Measurements from ENCODE around the gene FBXL7.

Gene FBXL7

GRCh38 chr5:15968993-15969392 lies 469.0 kb downstream of the FBXL7 start:
- WGBS (ENCODE audit: extremely low coverage, insufficient coverage, insufficient read length): no CpG with 5 or more reads among the region's 4 CpGs
- H3K4me3 ChIP-seq (ENCODE audit: low read depth, low read length): no peak overlapping the region
- DNase-seq: no peak
- H3K18ac ChIP-seq (ENCODE audit: low read length): no peak overlapping the region
- H3K36me3 ChIP-seq (ENCODE audit: control insufficient read depth in 1 of 2, insufficient read depth in 2 of 2, low read length in 2 of 2): no peaks in the 10 kb centered on the region
- no peaks in the 10 kb centered on the region for H3K4me1 ChIP-seq (ENCODE audit: control insufficient read depth in 1 of 2, insufficient read depth in 2 of 2, low read length in 2 of 2)
- H4K91ac ChIP-seq (ENCODE audit: low read depth, low read length): no peak overlapping the region
- H3K4me2 ChIP-seq (ENCODE audit: low read length): no peak overlapping the region
- no peak overlapping the region for H4K12ac ChIP-seq (ENCODE audit: low read depth, low read length)
- no peaks in the 10 kb centered on the region for H3K27me3 ChIP-seq (ENCODE audit: insufficient read depth, low read length)
- no peak overlapping the region for H2BK5ac ChIP-seq (ENCODE audit: low read depth, low read length, poor library complexity)
- H3K9ac ChIP-seq (ENCODE audit: low read length): no peak overlapping the region
- no peak overlapping the region for H3K23ac ChIP-seq (ENCODE audit: low read length)
- H2BK12ac ChIP-seq (ENCODE audit: low read length): no peak overlapping the region
- no peaks in the 10 kb centered on the region for H3K79me2 ChIP-seq (ENCODE audit: control insufficient read depth, insufficient read depth, low read length, poor library complexity)
- no peak overlapping the region for H2BK120ac ChIP-seq (ENCODE audit: insufficient read depth, low read length, poor library complexity)
- no peak overlapping the region for H2AFZ ChIP-seq (ENCODE audit: insufficient read depth, low read length, poor library complexity)
- no peak overlapping the region for H3K27ac ChIP-seq (ENCODE audit: low read depth, low read length)
- H3K9me3 ChIP-seq (ENCODE audit: insufficient read depth, low read depth, low read length): no peaks in the 10 kb centered on the region
- no peak overlapping the region for H3K4ac ChIP-seq (ENCODE audit: low read depth, low read length)
- H3K79me1 ChIP-seq (ENCODE audit: low read length): no peaks in the 10 kb centered on the region
- no peak overlapping the region for H3K14ac ChIP-seq (ENCODE audit: low read length)
- H4K8ac ChIP-seq (ENCODE audit: low read depth, low read length): no peak overlapping the region
- H2AK5ac ChIP-seq (ENCODE audit: low read length): no peak overlapping the region

- Histone ChIP-seq H2AK5ac (ENCODE audit: low read length) (no peak overlapping the region), H3K23ac (ENCODE audit: low read length) (no peak overlapping the region), H2BK120ac (ENCODE audit: insufficient read depth, low read length, poor library complexity) (no peak overlapping the region), H3K27ac (ENCODE audit: low read depth, low read length) (no peak overlapping the region), H3K27me3 (ENCODE audit: insufficient read depth, low read length) (no peaks in the 10 kb centered on the region), H3K18ac (ENCODE audit: low read length) (no peak overlapping the region), H4K91ac (ENCODE audit: low read depth, low read length) (no peak overlapping the region), H3K9ac (ENCODE audit: low read length) (no peak overlapping the region), H3K79me1 (ENCODE audit: low read length) (no peaks in the 10 kb centered on the region), H3K4me1 (ENCODE audit: control insufficient read depth in 1 of 2, insufficient read depth in 2 of 2, low read length in 2 of 2) (no peaks in the 10 kb centered on the region), H2AFZ (ENCODE audit: insufficient read depth, low read length, poor library complexity) (no peak overlapping the region), H2BK12ac (ENCODE audit: low read length) (no peak overlapping the region), H3K79me2 (ENCODE audit: control insufficient read depth, insufficient read depth, low read length, poor library complexity) (no peaks in the 10 kb centered on the region), H4K8ac (ENCODE audit: low read depth, low read length) (no peak overlapping the region), H3K36me3 (ENCODE audit: control insufficient read depth in 1 of 2, insufficient read depth in 2 of 2, low read length in 2 of 2) (no peaks in the 10 kb centered on the region), H3K9me3 (ENCODE audit: insufficient read depth, low read depth, low read length) (no peaks in the 10 kb centered on the region), H3K4me3 (ENCODE audit: low read depth, low read length) (no peak overlapping the region), H3K4ac (ENCODE audit: low read depth, low read length) (no peak overlapping the region), H3K4me2 (ENCODE audit: low read length) (no peak overlapping the region), H3K14ac (ENCODE audit: low read length) (no peak overlapping the region), H4K12ac (ENCODE audit: low read depth, low read length) (no peak overlapping the region), H2BK5ac (ENCODE audit: low read depth, low read length, poor library complexity) (no peak overlapping the region)
- no peak for DNase-seq
- WGBS (ENCODE audit: extremely low coverage, insufficient coverage, insufficient read length): no CpG with 5 or more reads among the region's 4 CpGs
Measured at GRCh38 chr5:15977851-15978250, 477.9 kb downstream of the FBXL7 start.

GRCh38 chr5:15980835-15981234 lies 480.9 kb downstream of the FBXL7 start:
- no peak overlapping the region for H4K12ac ChIP-seq (ENCODE audit: low read depth, low read length)
- no peak overlapping the region for H3K4me2 ChIP-seq (ENCODE audit: low read length)
- H2BK12ac ChIP-seq (ENCODE audit: low read length): no peak overlapping the region
- H3K27me3 ChIP-seq (ENCODE audit: insufficient read depth, low read length): no peaks in the 10 kb centered on the region
- no peak overlapping the region for H2BK5ac ChIP-seq (ENCODE audit: low read depth, low read length, poor library complexity)
- no peak overlapping the region for H3K18ac ChIP-seq (ENCODE audit: low read length)
- no CpG with 5 or more reads among the region's 2 CpGs for WGBS (ENCODE audit: extremely low coverage, insufficient coverage, insufficient read length)
- no peak overlapping the region for H2AFZ ChIP-seq (ENCODE audit: insufficient read depth, low read length, poor library complexity)
- no peak overlapping the region for H3K14ac ChIP-seq (ENCODE audit: low read length)
- H3K27ac ChIP-seq (ENCODE audit: low read depth, low read length): no peak overlapping the region
- no peak overlapping the region for H2AK5ac ChIP-seq (ENCODE audit: low read length)
- no peak overlapping the region for H3K9ac ChIP-seq (ENCODE audit: low read length)
- H4K8ac ChIP-seq (ENCODE audit: low read depth, low read length): no peak overlapping the region
- H3K79me1 ChIP-seq (ENCODE audit: low read length): no peaks in the 10 kb centered on the region
- no peak overlapping the region for H2BK120ac ChIP-seq (ENCODE audit: insufficient read depth, low read length, poor library complexity)
- H3K79me2 ChIP-seq (ENCODE audit: control insufficient read depth, insufficient read depth, low read length, poor library complexity): no peaks in the 10 kb centered on the region
- no peak overlapping the region for H4K91ac ChIP-seq (ENCODE audit: low read depth, low read length)
- no peak overlapping the region for H3K4ac ChIP-seq (ENCODE audit: low read depth, low read length)
- no peak for DNase-seq
- H3K36me3 ChIP-seq (ENCODE audit: control insufficient read depth in 1 of 2, insufficient read depth in 2 of 2, low read length in 2 of 2): no peaks in the 10 kb centered on the region
- H3K4me1 ChIP-seq (ENCODE audit: control insufficient read depth in 1 of 2, insufficient read depth in 2 of 2, low read length in 2 of 2): no peaks in the 10 kb centered on the region
- no peak overlapping the region for H3K4me3 ChIP-seq (ENCODE audit: low read depth, low read length)
- H3K23ac ChIP-seq (ENCODE audit: low read length): no peak overlapping the region
- no peaks in the 10 kb centered on the region for H3K9me3 ChIP-seq (ENCODE audit: insufficient read depth, low read depth, low read length)

- no CpG with 5 or more reads among the region's 1 CpG for WGBS (ENCODE audit: extremely low coverage, insufficient coverage, insufficient read length)
- Histone ChIP-seq H2AFZ (ENCODE audit: insufficient read depth, low read length, poor library complexity) (no peak overlapping the region), H3K23ac (ENCODE audit: low read length) (no peak overlapping the region), H3K18ac (ENCODE audit: low read length) (no peak overlapping the region), H3K14ac (ENCODE audit: low read length) (no peak overlapping the region), H3K79me1 (ENCODE audit: low read length) (no peaks in the 10 kb centered on the region), H3K9ac (ENCODE audit: low read length) (no peak overlapping the region), H3K36me3 (ENCODE audit: control insufficient read depth in 1 of 2, insufficient read depth in 2 of 2, low read length in 2 of 2) (no peaks in the 10 kb centered on the region), H2BK5ac (ENCODE audit: low read depth, low read length, poor library complexity) (no peak overlapping the region), H2BK120ac (ENCODE audit: insufficient read depth, low read length, poor library complexity) (no peak overlapping the region), H3K4me3 (ENCODE audit: low read depth, low read length) (no peak overlapping the region), H3K4me2 (ENCODE audit: low read length) (no peak overlapping the region), H4K91ac (ENCODE audit: low read depth, low read length) (no peak overlapping the region), H3K4ac (ENCODE audit: low read depth, low read length) (no peak overlapping the region), H3K79me2 (ENCODE audit: control insufficient read depth, insufficient read depth, low read length, poor library complexity) (no peaks in the 10 kb centered on the region), H4K12ac (ENCODE audit: low read depth, low read length) (no peak overlapping the region), H2BK12ac (ENCODE audit: low read length) (no peak overlapping the region), H3K4me1 (ENCODE audit: control insufficient read depth in 1 of 2, insufficient read depth in 2 of 2, low read length in 2 of 2) (no peaks in the 10 kb centered on the region), H2AK5ac (ENCODE audit: low read length) (no peak overlapping the region), H3K27me3 (ENCODE audit: insufficient read depth, low read length) (no peaks in the 10 kb centered on the region), H3K9me3 (ENCODE audit: insufficient read depth, low read depth, low read length) (no peaks in the 10 kb centered on the region), H3K27ac (ENCODE audit: low read depth, low read length) (no peak overlapping the region), H4K8ac (ENCODE audit: low read depth, low read length) (no peak overlapping the region)
- DNase-seq: no peak
Measured at GRCh38 chr5:15983392-15983791, 483.4 kb downstream of the FBXL7 start.
